GM21447 (cell line): ENCODE measurements around the gene KBTBD4.
"Not testable (repeated sequence)": the region's sequence is repeated elsewhere in the genome, so short reads cannot be mapped to it uniquely, and the experiment has no call there.

Source experiments
- ATAC-seq: cut with Tn5 transposase; IDR thresholded peaks from one replicate; pipeline ENCODE4 v1.9.1; 2021; ENCODE audit not compliant: unreplicated experiment

The KBTBD4 gene

DNA sequence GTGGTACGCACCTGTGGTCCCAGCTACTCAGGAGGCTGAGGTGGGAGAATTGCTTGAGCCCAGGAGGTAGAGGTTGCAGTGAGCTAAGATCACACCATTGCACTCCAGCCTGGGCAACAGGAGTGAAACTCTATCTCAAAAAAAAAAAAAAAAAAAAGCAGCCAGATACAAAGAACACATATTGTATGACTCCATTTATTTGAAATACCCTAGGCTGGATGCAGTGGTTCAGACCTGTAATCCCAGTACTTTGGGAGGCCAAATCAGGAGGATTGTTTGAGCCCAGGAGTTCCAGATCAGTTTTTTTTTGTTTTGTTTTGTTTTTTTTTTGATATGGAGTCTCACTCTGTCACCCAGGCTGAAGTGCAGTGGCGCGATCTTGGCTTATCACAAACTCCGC, 16.4 kb downstream of the KBTBD4 start:
- not testable (repeated sequence) for ATAC-seq

- ATAC-seq = no peak
Observed at GRCh38 chr11:47560426-47560825, 18.3 kb downstream of the KBTBD4 start.

DNA sequence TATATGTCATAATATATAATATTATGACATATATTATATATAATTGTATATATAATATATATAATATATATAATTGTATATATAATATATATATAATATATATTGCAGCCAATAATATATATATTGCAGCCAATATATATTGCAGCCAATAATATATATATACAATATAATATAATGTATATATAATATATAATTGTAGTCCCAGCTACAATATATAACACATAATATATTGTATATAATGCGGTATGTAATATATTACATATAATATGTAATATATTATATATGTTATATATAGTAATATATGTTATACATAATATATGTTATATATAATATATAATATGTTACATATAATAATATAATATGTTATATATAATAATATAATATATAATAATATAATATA, 20.1 kb downstream of the KBTBD4 start:
- ATAC-seq = no peak

GRCh38 chr11:47557004-47557403, 21.8 kb downstream of the KBTBD4 start:
- not testable (repeated sequence) for ATAC-seq

DNA sequence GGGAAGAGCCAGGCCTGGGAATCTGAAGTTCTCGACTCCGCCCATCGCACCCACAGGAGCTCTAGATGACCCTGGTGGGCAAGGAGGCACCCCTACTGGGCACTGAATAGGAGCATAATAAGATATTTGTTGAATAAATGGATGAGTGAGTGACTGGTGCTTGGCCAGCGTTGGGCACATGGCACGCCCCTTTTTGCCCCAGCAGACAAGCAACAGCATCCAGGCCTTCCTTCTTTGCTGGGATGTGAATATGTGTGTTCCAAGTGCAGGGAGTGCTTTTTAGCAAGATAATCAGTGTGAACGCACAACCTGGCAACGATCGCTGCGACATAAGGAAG, 25.4 kb downstream of the KBTBD4 start:
- peak; percentile 25 for ATAC-seq

GRCh38 chr11:47552566-47553405, 26.0 kb downstream of the KBTBD4 start, which contains the start of gene CELF1:
Gene CELF1 (minus strand): TSS chr11:47553132. CDS start chr11:47499523, 53,609 bp downstream.
- ATAC-seq = peak; percentile 89

- peak; percentile 10 for ATAC-seq
Observed at GRCh38 chr11:47552056-47552565, 26.7 kb downstream of the KBTBD4 start.

DNA sequence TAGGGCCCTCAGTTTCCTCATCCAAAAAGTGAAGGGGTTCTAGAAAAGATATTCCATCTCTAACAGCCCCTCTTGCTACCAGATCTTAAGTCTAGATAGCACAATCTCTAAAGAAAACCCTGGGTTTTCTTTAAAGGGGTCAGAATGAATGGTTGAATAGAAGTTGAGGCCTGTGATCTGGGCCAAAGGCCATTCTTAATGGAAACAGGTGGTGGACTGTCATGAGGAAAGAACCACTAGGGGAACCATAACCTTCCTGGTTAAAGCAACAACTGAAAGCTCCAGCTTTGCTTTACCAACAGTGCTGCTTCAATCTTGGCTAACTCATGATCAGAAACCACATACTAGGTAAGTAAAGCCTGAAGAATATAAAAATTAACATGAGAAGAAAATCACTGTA, 27.7 kb downstream of the KBTBD4 start:
- no peak for ATAC-seq

DNA sequence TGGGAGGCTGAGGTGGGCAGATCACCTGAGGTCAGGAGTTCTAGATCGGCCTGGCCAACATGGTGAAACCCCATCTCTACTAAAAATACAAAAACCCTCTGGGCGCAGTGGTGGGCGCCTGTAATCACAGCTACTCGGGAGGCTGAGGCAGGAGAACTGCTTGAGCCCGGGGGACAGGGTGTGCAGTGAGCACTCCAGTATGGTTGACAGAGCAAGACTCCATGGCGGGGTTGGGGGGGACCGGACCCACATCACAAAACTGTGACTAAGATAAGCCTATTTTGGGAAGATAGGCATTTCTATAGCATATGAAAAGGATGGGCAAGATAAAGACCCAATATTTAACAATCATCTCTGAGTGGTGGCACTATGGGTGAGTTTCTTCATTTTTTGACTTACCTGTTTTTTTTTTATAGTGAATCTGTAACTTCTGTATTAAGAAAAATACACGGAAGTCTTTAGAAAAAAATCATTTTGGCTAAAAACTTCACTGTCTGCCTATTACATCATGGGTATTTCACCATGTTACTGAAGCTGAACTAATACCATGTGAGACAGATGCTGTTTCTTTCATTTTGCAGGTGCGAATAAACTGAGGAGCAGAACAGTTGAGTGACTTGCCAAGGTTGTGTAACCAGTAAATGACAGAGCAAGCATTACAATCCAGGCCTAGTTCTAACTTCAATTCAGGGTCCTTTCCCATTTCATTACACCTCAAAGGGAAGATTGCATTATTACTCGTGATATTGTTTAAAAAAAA, 28.3 kb downstream of the KBTBD4 start:
- no peak for ATAC-seq

GRCh38 chr11:47546274-47546673, 32.5 kb downstream of the KBTBD4 start:
- ATAC-seq = not testable (repeated sequence)

DNA sequence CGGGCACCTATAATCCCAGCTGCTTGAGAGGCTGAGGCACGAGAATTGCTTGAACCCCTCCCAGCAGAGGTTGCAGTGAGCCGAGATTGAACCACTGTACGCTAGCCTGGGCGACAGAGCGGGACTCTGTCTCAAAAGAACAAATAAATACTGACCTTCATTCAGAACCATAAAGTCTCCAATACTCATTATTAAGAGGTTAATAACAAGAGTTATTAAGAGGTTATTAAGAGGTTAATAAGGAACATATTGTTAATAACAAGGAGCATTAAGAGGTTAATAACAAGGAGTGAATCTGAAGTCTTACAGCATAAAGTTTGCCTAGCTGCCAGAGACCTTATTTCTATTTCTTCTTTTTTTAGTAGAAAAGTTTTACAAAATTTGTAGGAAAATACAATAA, 33.5 kb downstream of the KBTBD4 start:
- no peak for ATAC-seq

DNA sequence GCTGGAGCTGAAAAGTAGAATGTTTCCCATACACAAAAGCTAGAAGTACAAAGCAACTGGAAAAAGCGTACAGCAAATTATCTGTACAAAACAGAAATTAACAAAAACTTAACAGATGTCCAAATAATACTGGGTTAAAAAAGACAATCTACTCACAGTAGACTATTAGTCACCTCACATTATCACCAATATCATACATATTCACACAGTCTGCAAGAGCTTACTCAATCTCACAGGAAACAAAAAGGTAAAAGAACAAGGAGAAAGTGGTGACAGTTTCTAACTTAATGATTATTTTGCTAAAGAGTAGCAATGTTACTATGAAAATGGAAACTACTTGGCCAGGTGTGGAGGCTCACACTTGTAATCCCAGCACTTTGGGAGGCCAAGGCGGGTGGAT, 37.7 kb downstream of the KBTBD4 start:
- no peak for ATAC-seq

- no peak for ATAC-seq
Observed at GRCh38 chr11:47539681-47540039, 39.1 kb downstream of the KBTBD4 start.

- no peak for ATAC-seq
Observed at GRCh38 chr11:47538741-47539565, 39.8 kb downstream of the KBTBD4 start.

- ATAC-seq = no peak
Observed at GRCh38 chr11:47536915-47537314, 41.9 kb downstream of the KBTBD4 start.

- ATAC-seq = no peak
Observed at GRCh38 chr11:47534704-47535251, 44.0 kb downstream of the KBTBD4 start.

DNA sequence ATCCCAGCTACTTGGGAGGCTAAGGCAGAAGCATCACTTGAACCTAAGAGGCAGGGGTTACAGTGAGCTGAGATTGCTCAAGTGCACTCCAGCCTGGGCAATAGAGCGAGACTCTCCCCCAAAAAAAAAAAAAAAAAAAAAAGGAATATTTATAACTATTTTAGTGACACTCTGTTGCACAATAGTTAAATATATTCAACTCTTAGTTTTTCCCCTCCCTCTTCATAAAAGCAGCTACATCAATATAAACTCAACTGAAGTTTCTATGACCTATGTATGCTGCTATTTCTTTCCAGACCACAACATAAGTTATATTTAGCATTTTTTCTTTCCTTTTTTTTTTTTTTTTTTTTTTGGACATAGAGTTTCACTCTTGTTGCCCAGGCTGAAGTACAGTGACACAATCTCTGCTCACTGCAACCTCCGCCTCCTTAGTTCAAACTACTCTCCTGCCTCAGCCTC, 45.0 kb downstream of the KBTBD4 start:
- ATAC-seq = no peak

- no peak for ATAC-seq
Observed at GRCh38 chr11:47532597-47533213, 46.1 kb downstream of the KBTBD4 start.

GRCh38 chr11:47531666-47532065, 47.1 kb downstream of the KBTBD4 start:
- no peak for ATAC-seq

DNA sequence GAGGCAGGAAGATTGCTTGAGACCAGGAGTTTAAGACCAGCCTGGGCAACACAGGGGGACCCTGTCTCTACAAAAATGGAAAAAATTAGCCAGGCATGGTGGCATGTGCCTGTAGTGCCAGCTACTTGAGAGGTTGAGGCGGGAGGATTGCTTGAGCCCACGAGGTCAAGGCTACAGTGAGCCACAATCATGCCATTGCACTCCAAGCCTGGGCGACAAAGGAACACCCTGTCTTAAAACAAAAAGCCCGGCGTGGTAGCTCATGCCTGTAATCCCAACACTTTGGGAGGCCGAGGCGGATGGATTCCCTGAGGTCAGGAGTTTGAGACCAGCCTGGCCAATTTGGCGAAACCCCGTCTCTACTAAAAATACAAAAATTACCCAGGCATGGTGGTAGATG, 48.0 kb downstream of the KBTBD4 start:
- ATAC-seq = not testable (repeated sequence)
